Calu3 (cell line): ENCODE measurements around the gene ATP5ME. TPM values are rescaled to one million over a fixed set of nuclear protein-coding genes. Genes with fewer than 3 reads are reported as not detected.

Experiments used
- BruUV-seq: library from RNA; stranded (reverse); fragments of 400-500 nt; replicated peaks from 2 replicates; lab custom pipeline; 2021; lab: Mats Ljungman, UMichigan
- CTCF ChIA-PET: fragments of 300-600 bp; sonication (Branson Sonifier 250); formaldehyde crosslinking; loops from one replicate; lab custom pipeline; 2022; ENCODE audit warnings: antibody characterized with exemption; lab: Charles Lee
- DNase-seq: peaks from one replicate; pipeline ENCODE4 v3.0.0; 2022
- H3K27ac Mint-ChIP-seq: one replicate; pipeline ENCODE4 v1.8.0; 2022; ENCODE audit warnings: mixed read lengths; ENCODE audit not compliant: unreplicated experiment
- H3K27me3 Mint-ChIP-seq: one replicate; pipeline ENCODE4 v1.8.0; 2022; ENCODE audit warnings: mixed read lengths; ENCODE audit not compliant: unreplicated experiment
- H3K36me3 Mint-ChIP-seq: one replicate; pipeline ENCODE4 v1.8.0; 2022; ENCODE audit warnings: mild to moderate bottlenecking, moderate library complexity, mixed read lengths; ENCODE audit not compliant: insufficient read depth, unreplicated experiment
- H3K4me1 Mint-ChIP-seq: one replicate; pipeline ENCODE4 v1.8.0; 2022; ENCODE audit warnings: mild to moderate bottlenecking, low read depth, mixed read lengths; ENCODE audit not compliant: unreplicated experiment
- H3K4me3 Mint-ChIP-seq: one replicate; pipeline ENCODE4 v1.8.0; 2022; ENCODE audit warnings: mild to moderate bottlenecking, low read depth, moderate library complexity, mixed read lengths; ENCODE audit not compliant: unreplicated experiment
- H3K9me3 Mint-ChIP-seq: one replicate; pipeline ENCODE4 v1.8.0; 2022; ENCODE audit warnings: low read depth, mixed read lengths; ENCODE audit not compliant: unreplicated experiment
- intact Hi-C: fragments of 100-400 bp; cut with micrococcal nuclease; formaldehyde crosslinking; loops from one replicate; pipeline ENCODE4 v1.10.0; 2022; ENCODE audit not compliant: unreplicated experiment
- total RNA-seq: library from RNA; stranded (reverse); gene quantifications from 2 replicates; pipeline ENCODE4 v1.2.3, GENCODE V29; 2022
- TF ChIP-seq, protein P1 (sequence below): fragments of 200-600 bp; IDR thresholded peaks from one replicate; pipeline ENCODE4 v1.8.0; 2022; ENCODE audit warnings: antibody characterized with exemption; ENCODE audit not compliant: unreplicated experiment

ATP5ME gene
- total RNA-seq, 1 experiment from 2014 or later: 124 TPM

DNA sequence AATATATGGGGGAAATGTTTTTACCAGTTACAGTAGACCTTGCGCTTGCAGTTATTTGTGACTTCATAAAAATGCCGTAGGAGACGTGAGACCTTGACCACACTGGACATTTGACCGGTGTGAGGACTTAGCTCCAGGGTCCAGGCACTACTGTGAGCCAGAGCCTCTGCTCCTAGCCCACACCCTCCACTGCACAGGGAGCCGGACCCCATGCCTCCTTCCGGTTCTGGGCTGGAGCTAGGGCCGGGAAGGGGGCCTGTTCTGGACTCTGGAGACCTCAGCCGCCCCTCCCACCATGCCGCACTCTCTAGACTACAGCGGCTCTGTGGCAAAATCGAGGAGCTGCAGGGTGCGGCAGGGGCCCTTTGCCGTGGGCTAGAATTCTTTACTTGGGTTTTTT is 36.8 kb upstream of the ATP5ME start:
- Mint-ChIP-seq H3K27me3 (no peaks in the 10 kb centered on the region), H3K9me3 (no peaks in the 10 kb centered on the region), H3K4me1 (no peaks in the 10 kb centered on the region), H3K36me3 (peaks cover 9% of the 10 kb centered on the region), H3K4me3 (no peak overlapping the region), H3K27ac (no peak overlapping the region)
- CTCF ChIA-PET: no interaction called here
- TF ChIP-seq, protein P1, sequence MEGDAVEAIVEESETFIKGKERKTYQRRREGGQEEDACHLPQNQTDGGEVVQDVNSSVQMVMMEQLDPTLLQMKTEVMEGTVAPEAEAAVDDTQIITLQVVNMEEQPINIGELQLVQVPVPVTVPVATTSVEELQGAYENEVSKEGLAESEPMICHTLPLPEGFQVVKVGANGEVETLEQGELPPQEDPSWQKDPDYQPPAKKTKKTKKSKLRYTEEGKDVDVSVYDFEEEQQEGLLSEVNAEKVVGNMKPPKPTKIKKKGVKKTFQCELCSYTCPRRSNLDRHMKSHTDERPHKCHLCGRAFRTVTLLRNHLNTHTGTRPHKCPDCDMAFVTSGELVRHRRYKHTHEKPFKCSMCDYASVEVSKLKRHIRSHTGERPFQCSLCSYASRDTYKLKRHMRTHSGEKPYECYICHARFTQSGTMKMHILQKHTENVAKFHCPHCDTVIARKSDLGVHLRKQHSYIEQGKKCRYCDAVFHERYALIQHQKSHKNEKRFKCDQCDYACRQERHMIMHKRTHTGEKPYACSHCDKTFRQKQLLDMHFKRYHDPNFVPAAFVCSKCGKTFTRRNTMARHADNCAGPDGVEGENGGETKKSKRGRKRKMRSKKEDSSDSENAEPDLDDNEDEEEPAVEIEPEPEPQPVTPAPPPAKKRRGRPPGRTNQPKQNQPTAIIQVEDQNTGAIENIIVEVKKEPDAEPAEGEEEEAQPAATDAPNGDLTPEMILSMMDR: no peak
- intact Hi-C loops: no loop called here
- no TSS peak for BruUV-seq
- DNase-seq: no peak

GRCh38 chr4:710116-710515 is 36.0 kb upstream of the ATP5ME start:
- Mint-ChIP-seq H3K4me1 (no peaks in the 10 kb centered on the region), H3K4me3 (no peak overlapping the region), H3K36me3 (peaks cover 9% of the 10 kb centered on the region), H3K9me3 (no peaks in the 10 kb centered on the region), H3K27me3 (no peaks in the 10 kb centered on the region), H3K27ac (no peak overlapping the region)
- intact Hi-C loops: no loop called here
- CTCF ChIA-PET: no interaction called here
- no TSS peak for BruUV-seq
- DNase-seq: no peak
- TF ChIP-seq, protein P1: no peak

GRCh38 chr4:709348-709747 is 35.3 kb upstream of the ATP5ME start:
- H3K9me3 Mint-ChIP-seq: no peaks in the 10 kb centered on the region
- H3K27me3 Mint-ChIP-seq: no peaks in the 10 kb centered on the region
- DNase-seq: no peak
- no peaks in the 10 kb centered on the region for H3K4me1 Mint-ChIP-seq
- no TSS peak for BruUV-seq
- intact Hi-C loops: no loop called here
- CTCF ChIA-PET: no interaction called here
- H3K4me3 Mint-ChIP-seq: no peak overlapping the region
- peaks cover 9% of the 10 kb centered on the region for H3K36me3 Mint-ChIP-seq
- H3K27ac Mint-ChIP-seq: no peak overlapping the region
- TF ChIP-seq, protein P1: no peak

DNA sequence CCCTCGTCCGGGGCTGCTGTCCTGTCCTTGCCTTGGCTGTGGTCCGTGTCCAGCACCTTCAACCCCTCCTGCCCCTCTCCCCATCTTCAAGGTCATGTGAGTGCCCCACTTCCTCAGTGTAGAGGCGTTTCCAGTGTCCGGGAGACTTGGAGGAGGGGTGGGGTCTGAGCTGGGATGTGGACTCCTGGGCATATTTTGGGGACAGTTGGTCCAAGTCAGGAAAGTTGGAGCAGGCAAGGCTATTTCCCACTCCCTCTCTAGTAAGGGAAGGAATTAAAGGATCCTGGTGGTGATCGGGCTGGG is 34.5 kb upstream of the ATP5ME start:
- CTCF ChIA-PET: no interaction called here
- H3K4me1 Mint-ChIP-seq: no peaks in the 10 kb centered on the region
- no TSS peak for BruUV-seq
- H3K36me3 Mint-ChIP-seq: peaks cover 9% of the 10 kb centered on the region
- no peaks in the 10 kb centered on the region for H3K27me3 Mint-ChIP-seq
- intact Hi-C loops: no loop called here
- TF ChIP-seq, protein P1: no peak
- no peak overlapping the region for H3K27ac Mint-ChIP-seq
- H3K4me3 Mint-ChIP-seq: no peak overlapping the region
- no peak for DNase-seq
- no peaks in the 10 kb centered on the region for H3K9me3 Mint-ChIP-seq
